Esophagus mucosa (tissue), 1 donor: ENCODE results near the gene YIF1A. TPM values are rescaled to one million over a fixed set of nuclear protein-coding genes. Genes with fewer than 3 reads are reported as not detected.
"Not testable (repeated sequence)": the region's sequence is repeated elsewhere in the genome, so short reads cannot be mapped to it uniquely, and the experiment has no call there.

Source experiments
- ATAC-seq: fragments of 200-7000 bp; cut with Tn5 transposase; one replicate; pipeline ENCODE4 v1.9.1; 2020
- total RNA-seq: library from RNA; stranded (reverse); gene quantifications from one replicate; pipeline ENCODE4 v1.2.4, GENCODE V29; 2023
- donor health status: DM: yes; HTN: yes; CAD: no.

Gene YIF1A
- total RNA-seq, 1 donor from 2014 or later = 69.7 TPM

- no peak for ATAC-seq
Observed at GRCh38 chr11:66284526-66285078, 4.3 kb downstream of the YIF1A start.

GRCh38 chr11:66283461-66284105, 5.4 kb downstream of the YIF1A start:
- no peak for ATAC-seq

GRCh38 chr11:66282468-66283455, 6.2 kb downstream of the YIF1A start:
- peak; percentile 87 for ATAC-seq

GRCh38 chr11:66281776-66282467, 7.0 kb downstream of the YIF1A start:
- ATAC-seq = no peak

- ATAC-seq = no peak
Observed at GRCh38 chr11:66281001-66281400, 7.9 kb downstream of the YIF1A start.

- ATAC-seq = no peak
Observed at GRCh38 chr11:66280428-66280827, 8.5 kb downstream of the YIF1A start.

- ATAC-seq = no peak
Observed at GRCh38 chr11:66279092-66279734, 9.7 kb downstream of the YIF1A start.

GRCh38 chr11:66278363-66279091, 10.4 kb downstream of the YIF1A start:
- no peak for ATAC-seq

GRCh38 chr11:66277471-66278362, 11.2 kb downstream of the YIF1A start, which contains the start of gene CNIH2:
CNIH2 (plus strand) TSS chr11:66278175; CDS start chr11:66278457, 282 bp downstream.
- ATAC-seq = no peak

GRCh38 chr11:66277064-66277463, 11.9 kb downstream of the YIF1A start:
- not testable (repeated sequence) for ATAC-seq

- not testable (repeated sequence) for ATAC-seq
Observed at GRCh38 chr11:66276619-66277018, 12.3 kb downstream of the YIF1A start.

GRCh38 chr11:66275984-66276612, 12.8 kb downstream of the YIF1A start:
- no peak for ATAC-seq

- ATAC-seq = no peak
Observed at GRCh38 chr11:66275396-66275795, 13.5 kb downstream of the YIF1A start.

- ATAC-seq = no peak
Observed at GRCh38 chr11:66274219-66274618, 14.7 kb downstream of the YIF1A start.

GRCh38 chr11:66272596-66272995, 16.3 kb downstream of the YIF1A start:
- no peak for ATAC-seq

GRCh38 chr11:66271816-66272215, 17.1 kb downstream of the YIF1A start:
- no peak for ATAC-seq

GRCh38 chr11:66268952-66269905, 19.7 kb downstream of the YIF1A start:
- ATAC-seq = no peak

- ATAC-seq = peak; percentile 86
Observed at GRCh38 chr11:66268244-66268951, 20.5 kb downstream of the YIF1A start, which contains the start of gene RAB1B. RAB1B (plus strand) TSS chr11:66268639; CDS start chr11:66268680, 41 bp downstream.
